T-helper 2 cell treated with Interferon-gamma antibody and Interleukin-4, amounts not matched to agents 5 μg/mL and 100 μg/mL, for 36 hours (primary cell): ENCODE data around the gene CFAP57.

Source experiments
- DNase-seq: peaks from one replicate; pipeline ENCODE4 v3.0.0; 2021; ENCODE audit warnings: low spot score
- H3K27ac Mint-ChIP-seq: one replicate; pipeline ENCODE4 v1.8.0; 2021; ENCODE audit warnings: mild to moderate bottlenecking, mixed read lengths
- H3K27me3 Mint-ChIP-seq: one replicate; pipeline ENCODE4 v1.8.0; 2021; ENCODE audit warnings: low read depth, mixed read lengths
- H3K36me3 Mint-ChIP-seq: one replicate; pipeline ENCODE4 v1.8.0; 2021; ENCODE audit warnings: low read depth, mixed read lengths
- H3K4me1 Mint-ChIP-seq: one replicate; pipeline ENCODE4 v1.8.0; 2021; ENCODE audit warnings: low read depth, mixed read lengths
- H3K4me3 Mint-ChIP-seq: one replicate; pipeline ENCODE4 v1.8.0; 2022; ENCODE audit warnings: mild to moderate bottlenecking, moderate library complexity, mixed read lengths
- H3K9me3 Mint-ChIP-seq: one replicate; pipeline ENCODE4 v1.8.0; 2021; ENCODE audit warnings: mixed read lengths

CFAP57 gene

DNA sequence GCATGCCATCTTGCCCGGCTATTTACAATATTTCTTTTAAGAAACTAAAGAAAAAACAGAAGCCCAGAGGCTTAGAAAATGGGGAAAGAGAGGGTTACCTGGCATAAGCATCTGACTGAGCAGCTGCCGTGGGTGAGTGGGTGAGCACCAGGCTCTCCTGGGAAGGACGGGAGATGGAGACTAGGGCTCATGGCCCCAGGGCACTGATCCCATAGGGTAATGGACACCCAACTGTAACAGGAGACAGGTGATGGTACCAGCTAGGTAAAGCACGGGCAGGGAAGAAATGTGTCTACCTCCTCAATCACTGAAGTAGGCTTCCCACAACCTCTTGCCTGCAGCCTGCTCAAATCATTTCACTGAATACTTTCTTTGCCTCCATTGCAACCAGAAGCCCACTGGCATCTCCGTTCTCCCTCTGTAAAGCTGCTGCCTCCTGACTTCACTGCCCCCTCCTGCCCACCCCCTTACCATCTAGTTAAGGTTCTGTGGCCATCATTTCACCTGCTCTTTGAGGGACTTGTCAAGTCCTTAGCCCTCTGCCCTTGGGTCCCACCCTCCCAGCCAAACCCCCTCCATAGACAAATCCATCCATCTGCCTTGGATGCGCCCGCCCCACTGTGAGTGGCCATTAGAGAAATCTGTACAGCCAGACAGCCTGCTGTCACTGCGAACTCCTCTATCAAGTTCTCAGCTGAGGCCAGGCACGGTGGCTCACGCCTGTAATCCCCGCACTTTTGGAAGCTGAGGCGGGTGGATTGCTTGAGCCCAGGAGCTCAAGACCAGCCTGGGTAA, 103.9 kb downstream of the CFAP57 start:
- no peak for DNase-seq
- Mint-ChIP-seq H3K4me3 (no peak overlapping the region), H3K36me3 (peaks cover 8% of the 10 kb centered on the region), H3K27me3 (peaks cover 5% of the 10 kb centered on the region), H3K4me1 (peaks cover 18% of the 10 kb centered on the region), H3K9me3 (peaks cover 12% of the 10 kb centered on the region), H3K27ac (no peak overlapping the region)

GRCh38 chr1:43276673-43277072, 104.5 kb downstream of the CFAP57 start:
- Mint-ChIP-seq H3K4me1 (peaks cover 13% of the 10 kb centered on the region), H3K9me3 (peaks cover 12% of the 10 kb centered on the region), H3K4me3 (no peak overlapping the region), H3K36me3 (peaks cover 8% of the 10 kb centered on the region), H3K27ac (no peak overlapping the region), H3K27me3 (peaks cover 2% of the 10 kb centered on the region)
- no peak for DNase-seq

- Mint-ChIP-seq H3K27ac (no peak overlapping the region), H3K9me3 (peaks cover 12% of the 10 kb centered on the region), H3K4me1 (peaks cover 12% of the 10 kb centered on the region), H3K27me3 (no peaks in the 10 kb centered on the region), H3K4me3 (no peak overlapping the region), H3K36me3 (peaks cover 8% of the 10 kb centered on the region)
- DNase-seq: no peak
Observed at GRCh38 chr1:43277116-43277876, 105.2 kb downstream of the CFAP57 start.

DNA sequence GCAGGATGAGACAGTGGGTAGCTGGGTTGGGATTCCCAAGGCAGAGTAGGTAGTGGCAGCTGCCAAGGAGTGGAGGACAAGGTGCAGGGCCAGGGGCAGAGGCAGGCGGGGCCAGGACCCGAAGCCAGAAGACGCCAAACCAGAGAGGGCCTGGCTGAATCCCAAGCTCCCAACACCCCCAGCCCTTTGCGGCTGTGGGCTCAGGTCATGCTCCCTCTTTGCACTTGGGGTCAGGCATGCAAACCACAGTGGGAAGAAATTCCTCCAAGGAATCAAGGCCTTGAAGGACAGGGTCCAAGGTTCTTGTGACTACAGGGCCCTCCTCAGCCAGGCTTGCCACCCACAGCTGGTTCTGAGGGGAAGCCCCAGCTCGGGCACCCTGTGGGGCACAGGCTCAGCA, 107.0 kb downstream of the CFAP57 start:
- Mint-ChIP-seq H3K36me3 (peaks cover 6% of the 10 kb centered on the region), H3K4me3 (no peak overlapping the region), H3K9me3 (peaks cover 11% of the 10 kb centered on the region), H3K27me3 (no peaks in the 10 kb centered on the region), H3K4me1 (peaks cover 11% of the 10 kb centered on the region), H3K27ac (no peak overlapping the region)
- no peak for DNase-seq

DNA sequence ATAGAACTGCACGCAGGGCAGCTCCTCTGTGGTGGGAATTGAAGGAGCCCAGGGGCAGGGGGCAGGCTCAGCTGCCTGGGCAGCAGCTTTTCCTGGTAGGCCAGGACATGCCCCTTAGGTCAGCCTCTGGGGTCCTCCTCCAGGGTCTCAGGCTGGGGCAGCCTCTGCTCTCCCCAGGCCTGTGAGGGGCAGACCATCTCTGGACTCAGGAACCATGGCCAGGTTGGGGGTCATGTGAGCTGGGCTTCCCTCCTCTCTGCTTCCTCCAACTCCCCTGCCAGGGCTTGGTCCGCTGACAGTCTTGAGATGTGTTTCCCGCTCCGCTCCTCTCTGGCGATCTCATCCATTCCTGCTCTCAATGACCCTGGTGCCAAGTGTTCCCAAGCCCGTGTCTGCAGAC, 107.5 kb downstream of the CFAP57 start:
- Mint-ChIP-seq H3K27ac (peak overlapping the region; percentile 5), H3K27me3 (no peaks in the 10 kb centered on the region), H3K9me3 (peaks cover 6% of the 10 kb centered on the region), H3K36me3 (peaks cover 2% of the 10 kb centered on the region), H3K4me3 (no peak overlapping the region), H3K4me1 (peaks cover 6% of the 10 kb centered on the region)
- DNase-seq: no peak

- no peak overlapping the region for H3K27ac Mint-ChIP-seq
- no peaks in the 10 kb centered on the region for H3K4me1 Mint-ChIP-seq
Observed at GRCh38 chr1:43280692-43281091, 108.6 kb downstream of the CFAP57 start.

DNA sequence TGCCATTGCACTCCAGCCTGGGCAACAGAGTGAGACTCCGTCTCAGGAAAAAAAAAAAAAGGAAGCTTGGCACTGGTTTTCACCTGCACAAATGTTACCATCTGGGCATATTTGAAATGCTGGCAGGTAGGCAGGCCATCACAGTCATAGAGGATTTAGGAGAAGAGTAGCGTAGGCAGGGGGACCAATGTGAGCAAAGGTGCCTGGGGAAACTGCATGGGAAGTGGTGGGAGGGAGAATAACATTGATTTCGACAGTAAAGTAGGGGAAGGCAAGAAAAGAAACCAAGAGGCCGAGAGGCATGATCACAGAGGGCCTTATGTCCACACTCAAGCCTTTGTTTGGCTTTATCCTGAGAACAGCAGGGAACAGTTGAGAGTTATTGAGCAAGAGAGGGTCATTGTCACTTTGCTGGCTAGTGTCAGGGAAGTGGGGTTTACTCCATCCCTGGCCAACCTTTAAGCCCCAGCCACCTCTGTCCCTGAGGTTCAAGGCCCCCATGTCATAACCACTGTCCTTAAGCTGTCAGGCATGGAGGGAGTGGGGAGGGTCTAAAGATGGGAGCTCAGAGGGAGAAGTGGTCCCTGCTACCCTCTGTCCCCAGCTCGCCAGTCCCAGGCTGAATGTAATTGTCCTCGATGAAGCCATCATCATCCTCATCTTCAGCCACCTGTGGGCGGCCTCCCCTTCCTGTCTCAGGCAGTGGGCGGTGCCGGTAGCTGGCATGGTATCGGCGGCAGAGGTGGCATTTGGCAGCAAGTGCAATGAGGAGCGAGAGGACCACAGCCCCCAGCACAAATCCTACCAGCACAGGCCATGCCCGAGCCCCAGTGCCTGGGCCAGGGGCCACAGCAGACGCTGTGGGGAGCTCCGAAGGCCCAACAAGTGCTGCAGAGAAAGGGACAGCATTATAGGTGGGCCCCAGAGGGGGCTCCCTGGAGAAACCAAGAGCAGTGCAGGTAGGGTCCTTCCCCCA, 110.4 kb downstream of the CFAP57 start:
- no peaks in the 10 kb centered on the region for H3K36me3 Mint-ChIP-seq
- no peak overlapping the region for H3K27ac Mint-ChIP-seq
- H3K4me1 Mint-ChIP-seq: no peaks in the 10 kb centered on the region

More at GRCh38 chr1:43280692-43281091, 108.6 kb downstream of the CFAP57 start:
- H3K36me3 Mint-ChIP-seq: no peaks in the 10 kb centered on the region
- no peaks in the 10 kb centered on the region for H3K27me3 Mint-ChIP-seq
- H3K9me3 Mint-ChIP-seq: no peaks in the 10 kb centered on the region
- DNase-seq: no peak
- H3K4me3 Mint-ChIP-seq: no peak overlapping the region

DNA sequence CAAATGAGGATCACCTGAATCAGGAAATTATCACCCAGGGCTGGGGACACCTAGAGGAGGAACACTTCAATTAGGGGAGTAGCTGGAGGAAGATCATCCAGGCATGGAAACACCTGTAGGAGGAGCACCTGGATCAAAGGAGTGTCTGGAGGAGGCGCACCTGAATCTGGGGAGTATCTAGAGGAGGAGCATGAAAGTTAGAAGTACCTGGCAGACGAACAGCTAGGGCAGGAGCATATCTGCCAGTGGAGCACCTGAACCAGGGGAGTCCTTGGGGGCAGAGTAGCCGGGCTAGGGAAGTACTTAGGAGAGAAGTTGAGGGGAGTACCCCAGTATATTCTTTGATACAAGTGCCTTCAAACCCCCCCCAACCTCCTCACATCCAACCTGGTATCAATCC, 111.9 kb downstream of the CFAP57 start:
- Mint-ChIP-seq H3K27ac (no peak overlapping the region), H3K4me3 (no peak overlapping the region)

More for the DNA sequence above, 110.4 kb downstream of the CFAP57 start:
- H3K4me3 Mint-ChIP-seq: no peak overlapping the region
- DNase-seq: no peak
- no peaks in the 10 kb centered on the region for H3K9me3 Mint-ChIP-seq
- H3K27me3 Mint-ChIP-seq: peaks cover 3% of the 10 kb centered on the region

DNA sequence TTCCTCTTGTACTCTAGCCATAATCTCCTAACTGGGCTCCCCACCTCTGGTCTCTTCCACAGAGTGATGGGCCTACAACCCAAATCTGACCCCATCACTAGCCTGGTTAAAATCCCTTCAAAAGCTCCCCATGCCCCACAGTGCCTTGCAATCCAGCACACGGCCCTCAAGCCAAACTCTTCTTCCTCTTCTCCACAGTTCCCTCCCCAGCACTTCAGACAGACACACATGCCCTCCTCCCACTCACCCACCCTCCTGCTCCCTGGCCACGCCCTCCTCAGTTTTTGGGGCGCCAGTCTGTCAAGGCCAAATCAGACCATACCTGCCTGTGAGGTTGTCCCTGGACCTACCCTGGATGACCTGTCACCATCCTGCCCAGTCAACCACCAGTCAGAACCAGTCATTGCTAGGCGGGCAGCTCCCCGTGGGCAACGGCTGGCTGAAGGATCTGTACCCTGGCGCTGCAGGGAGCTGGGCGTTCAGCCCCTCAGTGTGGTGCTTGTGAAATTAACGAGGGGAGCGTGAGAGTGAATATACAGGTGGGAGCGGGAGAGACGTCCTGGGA, 112.5 kb downstream of the CFAP57 start:
- Mint-ChIP-seq H3K4me3 (no peak overlapping the region), H3K36me3 (no peaks in the 10 kb centered on the region), H3K27ac (no peak overlapping the region), H3K4me1 (no peaks in the 10 kb centered on the region), H3K27me3 (peaks cover 3% of the 10 kb centered on the region), H3K9me3 (no peaks in the 10 kb centered on the region)
- DNase-seq: no peak

More for the DNA sequence above, 111.9 kb downstream of the CFAP57 start:
- H3K4me1 Mint-ChIP-seq: no peaks in the 10 kb centered on the region
- H3K9me3 Mint-ChIP-seq: no peaks in the 10 kb centered on the region
- no peak for DNase-seq
- peaks cover 3% of the 10 kb centered on the region for H3K27me3 Mint-ChIP-seq
- H3K36me3 Mint-ChIP-seq: no peaks in the 10 kb centered on the region

DNA sequence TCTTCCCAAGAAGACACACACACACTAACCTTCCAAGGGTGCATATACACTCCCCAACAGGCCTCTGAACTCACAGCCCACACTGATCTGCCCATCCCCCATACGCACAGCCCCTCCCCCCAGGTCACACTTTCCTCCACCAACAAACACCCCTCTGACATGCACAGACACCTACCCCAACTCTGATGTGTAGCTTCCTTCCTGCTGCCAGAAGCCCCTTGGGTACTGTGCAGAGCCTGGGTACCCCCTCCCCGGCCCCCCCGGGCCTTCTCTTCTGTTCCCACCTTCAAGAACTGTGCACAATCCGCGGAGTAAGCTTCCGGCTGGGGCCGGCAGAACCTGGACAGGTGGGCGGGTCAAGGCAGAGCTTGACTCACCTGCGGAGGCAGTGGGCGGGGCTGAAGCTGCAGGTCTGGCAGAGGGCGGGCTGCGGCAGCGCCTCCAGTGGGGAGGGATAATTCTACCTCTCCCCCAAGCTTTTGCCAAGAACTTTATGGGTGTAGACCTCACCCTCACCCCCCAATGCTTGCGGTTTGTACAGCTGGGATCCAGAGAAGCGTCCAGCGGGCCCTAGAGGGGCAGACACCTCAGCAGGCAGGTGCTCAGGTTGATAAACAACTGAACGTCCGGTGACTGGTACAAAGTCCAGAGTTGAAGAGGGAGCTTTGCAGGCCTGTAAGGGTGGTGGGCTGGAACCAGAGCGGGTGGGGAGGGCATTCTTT, 113.3 kb downstream of the CFAP57 start, which contains the start of gene C1orf210:
Gene C1orf210, minus strand, starts transcription at position 313 of the 722 bp plus-strand sequence. CDS start 2,311 bp downstream, outside the sequence.
- H3K27ac Mint-ChIP-seq: no peak within 1 kb of the TSS
- peaks cover 3% of the 10 kb centered on the region for H3K27me3 Mint-ChIP-seq
- no peak for DNase-seq
- no peak within 1 kb of the TSS for H3K4me3 Mint-ChIP-seq
- H3K36me3 Mint-ChIP-seq: no peaks in the 10 kb centered on the region
- no peaks in the 10 kb centered on the region for H3K9me3 Mint-ChIP-seq
- H3K4me1 Mint-ChIP-seq: no peaks in the 10 kb centered on the region

DNA sequence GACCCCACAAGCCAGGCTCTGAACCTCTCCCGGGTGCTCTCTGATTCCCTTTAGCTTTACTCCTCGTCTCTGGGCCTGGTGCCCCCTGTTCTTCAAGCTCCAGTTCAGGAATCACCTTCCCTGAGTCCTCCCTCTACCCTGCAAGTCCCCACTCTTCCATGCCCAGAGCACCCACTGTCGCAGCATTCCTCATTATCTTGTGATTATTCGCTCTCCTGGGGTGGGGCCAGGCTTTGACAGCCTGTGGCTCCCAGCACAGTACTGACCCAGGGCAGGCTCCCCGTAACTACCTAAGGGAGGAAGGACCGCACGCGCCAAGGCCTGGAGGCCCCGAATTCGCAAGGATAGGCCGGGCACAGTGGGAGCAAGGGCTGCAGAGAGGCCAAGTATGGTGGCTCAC, 114.0 kb downstream of the CFAP57 start:
- Mint-ChIP-seq H3K9me3 (no peaks in the 10 kb centered on the region), H3K4me1 (no peaks in the 10 kb centered on the region), H3K27me3 (peaks cover 3% of the 10 kb centered on the region), H3K27ac (no peak overlapping the region), H3K4me3 (no peak overlapping the region), H3K36me3 (no peaks in the 10 kb centered on the region)
- no peak for DNase-seq

DNA sequence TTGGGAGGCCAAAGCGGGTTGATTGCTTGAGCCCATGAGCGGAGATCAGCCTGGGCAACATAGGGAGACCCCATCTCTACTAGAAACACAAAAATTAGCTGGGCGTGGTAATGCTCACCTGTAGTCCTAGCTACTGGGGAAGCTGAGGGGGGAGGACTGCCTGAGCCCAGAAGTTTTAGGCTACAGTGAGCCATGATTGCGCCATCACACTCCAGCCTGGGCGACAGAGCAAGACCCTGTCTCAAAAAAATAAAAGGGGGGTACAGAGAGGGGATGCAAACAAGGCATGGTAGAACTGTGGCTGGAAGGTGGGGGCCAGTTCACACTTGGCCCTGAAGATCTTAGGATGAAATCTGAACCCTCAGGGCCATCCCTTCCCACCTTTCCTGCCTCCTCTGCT, 114.4 kb downstream of the CFAP57 start:
- H3K27ac Mint-ChIP-seq: no peak overlapping the region
- H3K9me3 Mint-ChIP-seq: no peaks in the 10 kb centered on the region
- DNase-seq: no peak
- peaks cover 3% of the 10 kb centered on the region for H3K27me3 Mint-ChIP-seq
- no peaks in the 10 kb centered on the region for H3K36me3 Mint-ChIP-seq
- no peak overlapping the region for H3K4me3 Mint-ChIP-seq
- no peaks in the 10 kb centered on the region for H3K4me1 Mint-ChIP-seq
